ENCODE results near the gene OR11A1.

- TF ChIP-seq EZH2 (IDR thresholded peaks at IDR 0.05; ENCODE audit: insufficient read depth, low read length), result no peak
- no peak for TF ChIP-seq CTCF (IDR thresholded peaks at IDR 0.05; ENCODE audit: insufficient read depth, low read depth, low read length)
These were observed 40.1 kb upstream of the OR11A1 start for GRCh38 chr6:29496961-29497360.

Data from astrocyte (in vitro differentiated cells and primary cell).